ENCODE results near the gene LCN10.

DNA sequence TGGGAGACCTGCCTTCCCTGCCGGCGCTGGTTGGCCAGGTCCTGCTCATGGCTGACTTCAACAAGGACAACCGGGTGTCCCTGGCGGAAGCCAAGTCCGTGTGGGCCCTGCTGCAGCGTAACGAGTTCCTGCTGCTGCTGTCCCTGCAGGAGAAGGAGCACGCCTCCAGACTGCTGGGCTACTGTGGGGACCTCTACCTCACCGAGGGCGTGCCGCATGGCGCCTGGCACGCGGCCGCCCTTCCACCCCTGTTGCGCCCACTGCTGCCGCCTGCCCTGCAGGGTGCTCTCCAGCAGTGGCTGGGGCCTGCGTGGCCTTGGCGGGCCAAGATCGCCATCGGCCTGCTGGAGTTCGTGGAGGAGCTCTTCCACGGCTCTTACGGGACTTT, 19.8 kb downstream of the LCN10 start:
- TF ChIP-seq, protein P1, sequence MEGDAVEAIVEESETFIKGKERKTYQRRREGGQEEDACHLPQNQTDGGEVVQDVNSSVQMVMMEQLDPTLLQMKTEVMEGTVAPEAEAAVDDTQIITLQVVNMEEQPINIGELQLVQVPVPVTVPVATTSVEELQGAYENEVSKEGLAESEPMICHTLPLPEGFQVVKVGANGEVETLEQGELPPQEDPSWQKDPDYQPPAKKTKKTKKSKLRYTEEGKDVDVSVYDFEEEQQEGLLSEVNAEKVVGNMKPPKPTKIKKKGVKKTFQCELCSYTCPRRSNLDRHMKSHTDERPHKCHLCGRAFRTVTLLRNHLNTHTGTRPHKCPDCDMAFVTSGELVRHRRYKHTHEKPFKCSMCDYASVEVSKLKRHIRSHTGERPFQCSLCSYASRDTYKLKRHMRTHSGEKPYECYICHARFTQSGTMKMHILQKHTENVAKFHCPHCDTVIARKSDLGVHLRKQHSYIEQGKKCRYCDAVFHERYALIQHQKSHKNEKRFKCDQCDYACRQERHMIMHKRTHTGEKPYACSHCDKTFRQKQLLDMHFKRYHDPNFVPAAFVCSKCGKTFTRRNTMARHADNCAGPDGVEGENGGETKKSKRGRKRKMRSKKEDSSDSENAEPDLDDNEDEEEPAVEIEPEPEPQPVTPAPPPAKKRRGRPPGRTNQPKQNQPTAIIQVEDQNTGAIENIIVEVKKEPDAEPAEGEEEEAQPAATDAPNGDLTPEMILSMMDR (IDR thresholded peaks at IDR 0.05) = no peak
- TF ChIP-seq POLR2A (IDR thresholded peaks at IDR 0.05) = no peak
- no peak for TF ChIP-seq POLR2AphosphoS5 (IDR thresholded peaks at IDR 0.05; ENCODE audit: insufficient read depth in 1 of 2, low read depth in 1 of 2)

All from vagina (tissue), 2 donors.